ENCODE results near the gene PARP6. TPM values are rescaled to one million over a fixed set of nuclear protein-coding genes. Genes with fewer than 3 reads are reported as not detected.

Gene PARP6
- polyA plus RNA-seq, 1 donor (not counting 4 experiments of a cell fraction or from before 2014, with no cell fraction given), result 51.0 TPM

DNA sequence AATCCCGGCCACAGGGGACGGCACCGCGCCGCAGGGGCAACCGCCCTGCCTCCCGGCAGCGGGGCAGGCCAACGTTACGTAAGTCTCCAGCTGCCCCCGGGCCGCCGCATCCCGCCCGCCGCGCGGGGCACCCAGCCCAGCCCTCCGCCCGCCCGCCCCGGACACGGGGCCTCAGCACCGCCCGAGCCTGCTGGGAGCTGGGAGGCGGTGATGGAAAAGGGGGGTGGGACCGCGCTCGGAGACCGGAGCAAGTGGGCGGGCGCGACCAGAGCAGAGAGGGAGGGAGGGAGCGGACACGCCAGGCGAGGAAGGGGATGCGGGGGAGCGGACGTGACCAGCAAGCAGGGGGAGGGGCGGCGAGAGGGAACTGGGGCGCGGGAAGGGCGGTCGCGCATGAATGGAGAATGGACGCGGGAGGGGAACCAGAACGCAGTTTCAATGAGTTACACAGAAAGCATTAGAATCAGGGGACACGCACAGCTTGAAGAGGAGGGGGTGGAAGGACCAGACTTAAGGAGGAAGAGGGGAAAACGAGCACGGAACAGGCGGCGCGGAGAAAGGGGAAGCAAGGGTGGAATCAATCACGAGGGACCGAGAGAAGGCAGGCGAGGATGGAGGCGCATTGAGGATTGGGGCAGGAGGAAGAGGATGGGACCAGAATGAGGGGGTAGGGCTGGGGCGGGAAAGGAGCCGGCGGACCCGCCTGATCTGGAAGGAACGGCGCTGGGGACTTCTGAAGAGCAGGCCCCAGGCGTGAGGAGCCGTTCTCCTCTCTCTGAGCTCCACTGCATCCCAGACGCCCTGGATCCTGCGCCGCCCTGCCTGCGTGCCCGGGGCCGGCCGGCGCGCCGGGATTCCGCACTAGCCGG, 41.9 kb downstream of the PARP6 start:
- Histone ChIP-seq H3K36me3 (ENCODE audit: control insufficient read depth in 2 of 2, extremely low read depth in 1 of 2, insufficient read depth in 2 of 2, low read length in 2 of 2) (peaks cover 6 to 20% of the 10 kb centered on the region in 2 experiments), H3K4me2 (ENCODE audit: control insufficient read depth, extremely low read depth, insufficient read depth, low read depth, low read length) (peak overlapping the region; percentile 29), H3K9me3 (ENCODE audit: control insufficient read depth, low read depth, low read length) (no peaks in the 10 kb centered on the region), H3K79me2 (ENCODE audit: control insufficient read depth, insufficient read depth, low read length) (peaks cover 51% of the 10 kb centered on the region), H3K4me1 (ENCODE audit: control insufficient read depth, extremely low read depth, insufficient read depth, low read length) (peaks cover 32% of the 10 kb centered on the region), H3K27me3 (ENCODE audit: control insufficient read depth, extremely low read depth, insufficient read depth, low read length) (no peaks in the 10 kb centered on the region), H3K4me3 (ENCODE audit: control insufficient read depth in 2 of 3, extremely low read depth in 1 of 3, insufficient read depth in 2 of 3, low read depth in 1 of 3, low read length in 3 of 3) (peak overlapping the region; percentile 83 to 95 (median 93)), H4K20me1 (ENCODE audit: control insufficient read depth, extremely low read depth, insufficient read depth, low read length) (peaks cover 14% of the 10 kb centered on the region), H2AFZ (ENCODE audit: control insufficient read depth, low read length) (no peak overlapping the region), H3K9me1 (ENCODE audit: control insufficient read depth, extremely low read depth, insufficient read depth, low read length) (no peaks in the 10 kb centered on the region), H3K9ac (ENCODE audit: control insufficient read depth, extremely low read depth, insufficient read depth, low read length) (peak overlapping the region; percentile 96), H3K27ac (ENCODE audit: control insufficient read depth, insufficient read depth, low read length) (peak overlapping the region; percentile 99)
- DNase-seq (ENCODE audit: low read depth, low spot score) (no peak), FAIRE-seq (no peak)
- no peak for TF ChIP-seq CTCF (optimal IDR thresholded peaks at IDR 0.05 in 1 of 3, IDR thresholded peaks at IDR 0.05 in 1 of 3, conservative IDR thresholded peaks at IDR 0.05 in 1 of 3; ENCODE audit: extremely low read depth in 1 of 3, insufficient read depth in 2 of 3, low read length in 3 of 3)
- TF ChIP-seq EZH2 (IDR thresholded peaks at IDR 0.05; ENCODE audit: low read length), result no peak
- dilution Hi-C loops (cut with MboI; ENCODE audit: extremely low pct_ligation_motif_present, low sequenced_read_pairs), result no loop called here

DNA sequence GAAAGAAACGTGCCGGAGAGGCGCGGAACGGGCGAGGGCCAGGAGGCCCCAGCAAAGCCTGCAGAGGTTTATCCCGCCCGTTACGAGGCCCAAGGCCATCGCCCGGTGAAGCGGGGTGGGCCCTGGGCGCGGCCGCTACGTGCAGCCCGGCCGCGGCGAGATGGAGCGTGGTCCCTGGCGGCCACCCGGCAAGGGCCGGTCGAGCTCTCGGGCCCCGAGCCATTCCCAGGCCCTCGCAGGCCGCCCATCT, 42.5 kb downstream of the PARP6 start:
- Histone ChIP-seq H3K4me3 (ENCODE audit: control insufficient read depth in 2 of 3, extremely low read depth in 1 of 3, insufficient read depth in 2 of 3, low read depth in 1 of 3, low read length in 3 of 3) (peak overlapping the region; percentile 83 to 95 (median 93)), H4K20me1 (ENCODE audit: control insufficient read depth, extremely low read depth, insufficient read depth, low read length) (peaks cover 14% of the 10 kb centered on the region), H3K9me1 (ENCODE audit: control insufficient read depth, extremely low read depth, insufficient read depth, low read length) (no peaks in the 10 kb centered on the region), H3K27me3 (ENCODE audit: control insufficient read depth, extremely low read depth, insufficient read depth, low read length) (no peaks in the 10 kb centered on the region), H3K4me2 (ENCODE audit: control insufficient read depth, extremely low read depth, insufficient read depth, low read depth, low read length) (peak overlapping the region; percentile 89), H3K36me3 (ENCODE audit: control insufficient read depth in 2 of 2, extremely low read depth in 1 of 2, insufficient read depth in 2 of 2, low read length in 2 of 2) (peaks cover 6 to 23% of the 10 kb centered on the region in 2 experiments), H3K9me3 (ENCODE audit: control insufficient read depth, low read depth, low read length) (no peaks in the 10 kb centered on the region), H2AFZ (ENCODE audit: control insufficient read depth, low read length) (no peak overlapping the region), H3K27ac (ENCODE audit: control insufficient read depth, insufficient read depth, low read length) (peak overlapping the region; percentile 99), H3K9ac (ENCODE audit: control insufficient read depth, extremely low read depth, insufficient read depth, low read length) (peak overlapping the region; percentile 96), H3K4me1 (ENCODE audit: control insufficient read depth, extremely low read depth, insufficient read depth, low read length) (peaks cover 35% of the 10 kb centered on the region), H3K79me2 (ENCODE audit: control insufficient read depth, insufficient read depth, low read length) (peaks cover 55% of the 10 kb centered on the region)
- no peak for FAIRE-seq
- no peak for TF ChIP-seq EZH2 (IDR thresholded peaks at IDR 0.05; ENCODE audit: low read length)
- dilution Hi-C loops (cut with MboI; ENCODE audit: extremely low pct_ligation_motif_present, low sequenced_read_pairs), result no loop called here
- DNase-seq (ENCODE audit: low read depth, low spot score), result no peak

Measured in keratinocyte (primary cell).